Gastroesophageal sphincter (tissue), 3 donors: ENCODE data around the gene PTPRJ.

Experiments used
- POLR2AphosphoS5 ChIP-seq: sonication (generic); formaldehyde crosslinking; IDR thresholded peaks from one replicate; pipeline ENCODE4 v1.6.1; 2017; ENCODE audit warnings: antibody characterized with exemption
- TF ChIP-seq, protein P1 (sequence below), 4 experiments: fragments of 200-600 bp in 2 of 4; fragments of 450-650 bp in 2 of 4; sonication (generic) in 1 of 4; IDR thresholded peaks; one replicate each; pipeline ENCODE4 v1.5.1; 2017 to 2019; ENCODE audit warnings: antibody characterized with exemption in 4 of 4, mild to moderate bottlenecking in 2 of 4, moderate library complexity in 2 of 4

DNA sequence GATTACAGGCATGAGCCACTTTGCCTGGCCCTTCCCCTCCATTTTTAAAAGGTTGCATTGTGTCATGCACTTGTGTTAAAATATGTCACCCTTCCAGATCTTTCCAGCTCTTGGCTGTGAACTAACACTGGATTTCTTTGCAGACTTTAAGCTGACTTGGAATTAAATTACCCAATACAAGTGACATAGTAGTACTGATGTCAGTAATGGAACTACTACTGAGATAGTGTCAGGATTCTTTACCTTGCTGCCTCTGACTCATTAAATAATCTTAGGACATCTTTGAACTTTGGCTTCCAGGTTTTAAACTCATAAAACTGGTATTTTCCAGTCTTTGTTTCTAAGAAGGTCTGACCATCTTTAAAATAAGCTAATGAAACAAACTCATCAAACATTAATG lies 184.5 kb downstream of the PTPRJ start:
- TF ChIP-seq POLR2AphosphoS5, result no peak
- TF ChIP-seq, protein P1, sequence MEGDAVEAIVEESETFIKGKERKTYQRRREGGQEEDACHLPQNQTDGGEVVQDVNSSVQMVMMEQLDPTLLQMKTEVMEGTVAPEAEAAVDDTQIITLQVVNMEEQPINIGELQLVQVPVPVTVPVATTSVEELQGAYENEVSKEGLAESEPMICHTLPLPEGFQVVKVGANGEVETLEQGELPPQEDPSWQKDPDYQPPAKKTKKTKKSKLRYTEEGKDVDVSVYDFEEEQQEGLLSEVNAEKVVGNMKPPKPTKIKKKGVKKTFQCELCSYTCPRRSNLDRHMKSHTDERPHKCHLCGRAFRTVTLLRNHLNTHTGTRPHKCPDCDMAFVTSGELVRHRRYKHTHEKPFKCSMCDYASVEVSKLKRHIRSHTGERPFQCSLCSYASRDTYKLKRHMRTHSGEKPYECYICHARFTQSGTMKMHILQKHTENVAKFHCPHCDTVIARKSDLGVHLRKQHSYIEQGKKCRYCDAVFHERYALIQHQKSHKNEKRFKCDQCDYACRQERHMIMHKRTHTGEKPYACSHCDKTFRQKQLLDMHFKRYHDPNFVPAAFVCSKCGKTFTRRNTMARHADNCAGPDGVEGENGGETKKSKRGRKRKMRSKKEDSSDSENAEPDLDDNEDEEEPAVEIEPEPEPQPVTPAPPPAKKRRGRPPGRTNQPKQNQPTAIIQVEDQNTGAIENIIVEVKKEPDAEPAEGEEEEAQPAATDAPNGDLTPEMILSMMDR (IDR thresholded peaks at IDR 0.05), result no peak
